ENCODE results near the gene NELFB.

Gene NELFB

DNA sequence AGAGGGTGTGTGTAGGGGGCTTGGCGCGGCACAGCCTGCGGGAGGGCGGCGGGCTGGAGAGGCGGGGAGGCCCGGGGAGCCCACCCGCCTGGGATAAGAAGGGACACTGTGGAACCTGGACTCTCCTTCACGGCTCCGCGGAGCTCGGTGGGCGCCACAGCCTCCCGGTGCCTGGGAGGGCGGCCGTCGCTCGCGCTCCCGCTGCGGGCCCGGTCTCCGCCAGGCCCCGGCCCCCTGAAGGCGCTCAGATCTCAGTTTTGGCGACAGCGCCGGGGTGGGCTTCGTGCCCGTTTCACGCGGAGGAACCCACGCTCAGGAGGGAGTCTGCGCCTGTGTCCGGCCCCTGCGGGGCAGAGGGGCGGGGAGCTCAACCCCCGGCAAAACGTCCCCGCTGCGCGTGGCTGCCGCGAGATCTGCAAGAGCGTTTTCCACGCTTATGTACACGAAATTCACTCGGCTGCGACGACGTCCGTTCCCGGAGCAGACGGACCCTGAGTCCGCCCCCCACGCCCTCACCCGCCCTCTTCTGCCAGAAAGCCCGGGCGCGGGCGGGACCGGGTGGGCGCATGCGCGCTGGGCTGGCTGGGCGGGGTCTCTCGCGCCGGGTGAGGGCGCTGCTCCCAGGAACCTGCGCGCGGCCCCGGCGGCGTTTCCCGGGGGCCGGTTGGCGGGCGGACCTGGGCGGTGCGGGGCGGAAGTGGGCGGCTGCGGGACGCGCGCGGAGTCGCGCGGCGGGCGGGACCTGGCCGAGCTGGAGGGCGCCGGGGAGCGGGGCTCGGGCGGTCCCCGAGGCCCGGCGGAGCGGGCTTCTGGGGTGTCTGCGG lies at the start of gene NELFB:
NELFB (plus strand) TSS at position 704 of the 824 bp plus-strand sequence.
- Mint-ChIP-seq H3K36me3 (ENCODE audit: low read depth) (peaks cover 8% of the 10 kb centered on the region), H3K27ac (peak within 1 kb of the TSS; percentile 40 to 98 (median 69)), H3K4me1 (no peaks in the 10 kb centered on the region), H3K4me3 (peak within 1 kb of the TSS; percentile 93 to 95 (median 94)), H3K27me3 (ENCODE audit: low read depth) (no peaks in the 10 kb centered on the region), H3K9me3 (no peaks in the 10 kb centered on the region)
- TF ChIP-seq CTCF (IDR thresholded peaks at IDR 0.05; ENCODE audit: unreplicated experiment in 3 of 3): no peak

DNA sequence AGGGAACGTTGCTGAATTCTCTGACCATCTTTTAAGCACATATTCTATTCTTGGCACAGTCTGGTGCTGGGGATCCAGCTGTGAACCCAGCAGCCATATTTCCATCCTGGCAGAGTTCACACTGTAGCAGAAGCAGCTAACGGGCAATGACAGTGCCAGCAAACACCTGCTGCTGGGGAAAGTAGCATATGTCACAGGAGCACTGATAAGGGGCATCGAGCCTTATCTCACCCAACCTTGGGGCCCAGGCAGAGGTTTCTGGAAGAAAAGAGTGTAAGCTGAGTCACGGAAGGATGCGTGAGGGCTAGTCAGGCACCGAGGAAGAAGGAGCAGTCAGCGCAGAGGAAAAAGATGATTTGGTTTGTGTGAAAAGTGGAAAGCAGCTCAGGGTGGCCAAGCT lies 48.5 kb upstream of the NELFB start:
- H3K27ac Mint-ChIP-seq: peak overlapping the region in 2 of 3 experiments; percentile 59 to 79
- no peaks in the 10 kb centered on the region for H3K9me3 Mint-ChIP-seq
- H3K4me1 Mint-ChIP-seq: peaks cover 18% of the 10 kb centered on the region
- no peak for TF ChIP-seq CTCF (IDR thresholded peaks at IDR 0.05; ENCODE audit: unreplicated experiment in 3 of 3)
- peaks cover 9% of the 10 kb centered on the region for H3K36me3 Mint-ChIP-seq (ENCODE audit: low read depth)
- H3K27me3 Mint-ChIP-seq (ENCODE audit: low read depth): peaks cover 4% of the 10 kb centered on the region
- peak overlapping the region; percentile 94 to 96 (median 95) for H3K4me3 Mint-ChIP-seq

GRCh38 chr9:137211532-137211931 lies 43.6 kb upstream of the NELFB start:
- Mint-ChIP-seq H3K36me3 (ENCODE audit: low read depth) (peaks cover 13% of the 10 kb centered on the region), H3K4me1 (peaks cover 2% of the 10 kb centered on the region)

DNA sequence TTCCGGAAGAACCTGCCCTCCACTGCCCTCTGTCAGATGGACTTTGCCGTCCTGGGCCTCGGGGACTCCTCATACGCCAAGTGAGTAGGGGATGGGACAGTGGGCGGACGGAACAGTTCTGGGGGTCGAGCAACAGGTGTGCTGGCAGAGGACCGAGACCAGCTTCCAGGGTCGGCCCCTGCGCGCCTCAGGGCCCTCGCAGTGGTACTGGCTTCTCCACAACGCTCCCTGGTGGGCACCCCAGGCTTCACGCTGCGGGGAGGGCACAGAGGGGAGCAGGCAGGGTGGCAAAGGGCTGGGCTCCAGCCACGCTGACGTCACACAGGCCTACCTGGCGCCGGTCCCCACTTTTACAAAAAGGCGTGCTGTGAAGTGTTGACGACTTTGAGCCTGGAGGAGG lies 42.6 kb upstream of the NELFB start:
- Mint-ChIP-seq H3K36me3 (ENCODE audit: low read depth) (peaks cover 7% of the 10 kb centered on the region), H3K4me1 (peaks cover 5% of the 10 kb centered on the region), H3K27ac (no peak overlapping the region), H3K27me3 (ENCODE audit: low read depth) (no peaks in the 10 kb centered on the region), H3K9me3 (no peaks in the 10 kb centered on the region), H3K4me3 (no peak overlapping the region)
- TF ChIP-seq CTCF (IDR thresholded peaks at IDR 0.05; ENCODE audit: unreplicated experiment in 3 of 3): no peak

More at GRCh38 chr9:137211532-137211931, 43.6 kb upstream of the NELFB start:
- H3K27ac Mint-ChIP-seq: no peak overlapping the region
- no peak for TF ChIP-seq CTCF (IDR thresholded peaks at IDR 0.05; ENCODE audit: unreplicated experiment in 3 of 3)
- no peak overlapping the region for H3K4me3 Mint-ChIP-seq
- H3K27me3 Mint-ChIP-seq (ENCODE audit: low read depth): no peaks in the 10 kb centered on the region
- no peaks in the 10 kb centered on the region for H3K9me3 Mint-ChIP-seq

GRCh38 chr9:137213160-137214060 lies 41.7 kb upstream of the NELFB start:
- Mint-ChIP-seq H3K9me3 (no peaks in the 10 kb centered on the region), H3K36me3 (ENCODE audit: low read depth) (peaks cover 4% of the 10 kb centered on the region), H3K27ac (no peak overlapping the region), H3K4me3 (no peak overlapping the region), H3K27me3 (ENCODE audit: low read depth) (no peaks in the 10 kb centered on the region), H3K4me1 (peaks cover 5% of the 10 kb centered on the region)
- no peak for TF ChIP-seq CTCF (IDR thresholded peaks at IDR 0.05; ENCODE audit: unreplicated experiment in 3 of 3)

All from nephron (organoid).